Erythroblast (primary cell): ENCODE data around the gene PBRM1.

Experiments
- GATA1 ChIP-seq: IDR thresholded peaks from 2 replicates; pipeline ENCODE4 v1.6.1; 2011; ENCODE audit warnings: low read depth, mild to moderate bottlenecking, control low read depth, low read length, moderate library complexity
- POLR2A ChIP-seq: IDR thresholded peaks from 2 replicates; pipeline ENCODE4 v1.6.1; 2011; ENCODE audit warnings: mild to moderate bottlenecking, low read length

- TF ChIP-seq POLR2A (no peak), GATA1 (no peak)
Measured at GRCh38 chr3:52721002-52721729, 35.5 kb upstream of the PBRM1 start.
